MCF 10A (cell line): ENCODE data around the gene BCL7A. TPM values are rescaled to one million over a fixed set of nuclear protein-coding genes. Genes with fewer than 3 reads are reported as not detected.

Source experiments
- BruUV-seq: library from RNA; stranded (reverse); fragments of 400-500 nt; replicated peaks from 2 replicates; lab custom pipeline; 2021; lab: Mats Ljungman, UMichigan
- CTCF ChIA-PET: fragments of 300-600 bp; sonication (Branson Sonifier 250); formaldehyde crosslinking; extraction: SDS; loops from one replicate; lab custom pipeline; 2021; ENCODE audit warnings: antibody characterized with exemption, inconsistent platforms; lab: Yijun Ruan, JAX
- POLR2A ChIA-PET: fragments of 300-600, 350-650 bp; sonication (Branson Sonifier 250); formaldehyde crosslinking; extraction: SDS; loops from one replicate; lab custom pipeline; 2020; ENCODE audit warnings: antibody characterized with exemption, inconsistent platforms; lab: Yijun Ruan, JAX
- DNase-seq: peaks from one replicate; pipeline ENCODE4 v3.0.0-alpha.2; 2018; ENCODE audit not compliant: unreplicated experiment
- H3K27ac Mint-ChIP-seq: one replicate; pipeline ENCODE4 v1.8.0; 2022; ENCODE audit warnings: mild to moderate bottlenecking, low read depth, mixed read lengths; ENCODE audit not compliant: unreplicated experiment
- H3K27me3 Mint-ChIP-seq: one replicate; pipeline ENCODE4 v1.8.0; 2022; ENCODE audit warnings: mixed read lengths; ENCODE audit not compliant: insufficient read depth, unreplicated experiment
- H3K36me3 Mint-ChIP-seq: one replicate; pipeline ENCODE4 v1.8.0; 2022; ENCODE audit warnings: mild to moderate bottlenecking, moderate library complexity, mixed read lengths; ENCODE audit not compliant: insufficient read depth, unreplicated experiment
- H3K4me1 Mint-ChIP-seq: one replicate; pipeline ENCODE4 v1.8.0; 2022; ENCODE audit warnings: mixed read lengths; ENCODE audit not compliant: insufficient read depth, unreplicated experiment
- H3K4me3 Mint-ChIP-seq: one replicate; pipeline ENCODE4 v1.8.0; 2022; ENCODE audit warnings: mild to moderate bottlenecking, moderate library complexity, mixed read lengths; ENCODE audit not compliant: unreplicated experiment
- H3K9me3 Mint-ChIP-seq: one replicate; pipeline ENCODE4 v1.8.0; 2022; ENCODE audit warnings: mixed read lengths; ENCODE audit not compliant: unreplicated experiment
- intact Hi-C: fragments of 100-400 bp; cut with micrococcal nuclease; formaldehyde crosslinking; loops from 2 replicates; pipeline ENCODE4 v1.14.1; 2022
- total RNA-seq: library from RNA; stranded (reverse); gene quantifications from 2 replicates; pipeline ENCODE4 v1.2.3, GENCODE V29; 2022
- TF ChIP-seq, protein P1 (sequence below): fragments of 200-600 bp; IDR thresholded peaks from one replicate; pipeline ENCODE4 v1.8.0; 2022; ENCODE audit warnings: antibody characterized with exemption, mild to moderate bottlenecking; ENCODE audit not compliant: unreplicated experiment

BCL7A gene
- total RNA-seq, 1 experiment from 2014 or later, result 18.1 TPM

- peak overlapping the region; percentile 90 for H3K27ac Mint-ChIP-seq
- peak overlapping the region; percentile 61 for H3K4me3 Mint-ChIP-seq
- BruUV-seq, result no TSS peak
- no peaks in the 10 kb centered on the region for H3K27me3 Mint-ChIP-seq
- POLR2A ChIA-PET, result interaction anchor here (0.6 to 3.3 kb wide), 26 partner anchors 9 to 1304 kb away, joined by 3 to 44 read pairs (median 4); partner anchors contain the start of genes BCL7A and PSMD9
- DNase-seq, result peak; percentile 93
- H3K36me3 Mint-ChIP-seq, result no peaks in the 10 kb centered on the region
- CTCF ChIA-PET, result interaction anchor here (0.7 to 1.1 kb wide), 6 partner anchors 9 to 192 kb away, joined by 3 to 4 read pairs (median 3); no protein-coding TSS in a partner anchor
- intact Hi-C loops, result no loop called here
- H3K4me1 Mint-ChIP-seq, result peaks cover 9% of the 10 kb centered on the region
- no peaks in the 10 kb centered on the region for H3K9me3 Mint-ChIP-seq
- TF ChIP-seq, protein P1, sequence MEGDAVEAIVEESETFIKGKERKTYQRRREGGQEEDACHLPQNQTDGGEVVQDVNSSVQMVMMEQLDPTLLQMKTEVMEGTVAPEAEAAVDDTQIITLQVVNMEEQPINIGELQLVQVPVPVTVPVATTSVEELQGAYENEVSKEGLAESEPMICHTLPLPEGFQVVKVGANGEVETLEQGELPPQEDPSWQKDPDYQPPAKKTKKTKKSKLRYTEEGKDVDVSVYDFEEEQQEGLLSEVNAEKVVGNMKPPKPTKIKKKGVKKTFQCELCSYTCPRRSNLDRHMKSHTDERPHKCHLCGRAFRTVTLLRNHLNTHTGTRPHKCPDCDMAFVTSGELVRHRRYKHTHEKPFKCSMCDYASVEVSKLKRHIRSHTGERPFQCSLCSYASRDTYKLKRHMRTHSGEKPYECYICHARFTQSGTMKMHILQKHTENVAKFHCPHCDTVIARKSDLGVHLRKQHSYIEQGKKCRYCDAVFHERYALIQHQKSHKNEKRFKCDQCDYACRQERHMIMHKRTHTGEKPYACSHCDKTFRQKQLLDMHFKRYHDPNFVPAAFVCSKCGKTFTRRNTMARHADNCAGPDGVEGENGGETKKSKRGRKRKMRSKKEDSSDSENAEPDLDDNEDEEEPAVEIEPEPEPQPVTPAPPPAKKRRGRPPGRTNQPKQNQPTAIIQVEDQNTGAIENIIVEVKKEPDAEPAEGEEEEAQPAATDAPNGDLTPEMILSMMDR, result no peak
Measured at GRCh38 chr12:121992059-121992879, 29.4 kb upstream of the BCL7A start.

- H3K4me1 Mint-ChIP-seq, result peaks cover 11% of the 10 kb centered on the region
- POLR2A ChIA-PET, result interaction anchor here (1.1 to 1.6 kb wide), 3 partner anchors 27 to 107 kb away, joined by 3 to 4 read pairs (median 3); partner anchors contain the start of gene PSMD9
- CTCF ChIA-PET, result interaction anchor here (0.5 kb wide), 1 partner anchor 1356 kb away, joined by 3 read pairs; no protein-coding TSS in a partner anchor
- no peak overlapping the region for H3K27ac Mint-ChIP-seq
- peaks cover 6% of the 10 kb centered on the region for H3K36me3 Mint-ChIP-seq
- TF ChIP-seq, protein P1, result no peak
- intact Hi-C loops, result no loop called here
- H3K4me3 Mint-ChIP-seq, result no peak overlapping the region
- no peak for DNase-seq
- BruUV-seq, result no TSS peak
- no peaks in the 10 kb centered on the region for H3K27me3 Mint-ChIP-seq
- no peaks in the 10 kb centered on the region for H3K9me3 Mint-ChIP-seq
Measured at GRCh38 chr12:121996050-121996944, 25.4 kb upstream of the BCL7A start.

DNA sequence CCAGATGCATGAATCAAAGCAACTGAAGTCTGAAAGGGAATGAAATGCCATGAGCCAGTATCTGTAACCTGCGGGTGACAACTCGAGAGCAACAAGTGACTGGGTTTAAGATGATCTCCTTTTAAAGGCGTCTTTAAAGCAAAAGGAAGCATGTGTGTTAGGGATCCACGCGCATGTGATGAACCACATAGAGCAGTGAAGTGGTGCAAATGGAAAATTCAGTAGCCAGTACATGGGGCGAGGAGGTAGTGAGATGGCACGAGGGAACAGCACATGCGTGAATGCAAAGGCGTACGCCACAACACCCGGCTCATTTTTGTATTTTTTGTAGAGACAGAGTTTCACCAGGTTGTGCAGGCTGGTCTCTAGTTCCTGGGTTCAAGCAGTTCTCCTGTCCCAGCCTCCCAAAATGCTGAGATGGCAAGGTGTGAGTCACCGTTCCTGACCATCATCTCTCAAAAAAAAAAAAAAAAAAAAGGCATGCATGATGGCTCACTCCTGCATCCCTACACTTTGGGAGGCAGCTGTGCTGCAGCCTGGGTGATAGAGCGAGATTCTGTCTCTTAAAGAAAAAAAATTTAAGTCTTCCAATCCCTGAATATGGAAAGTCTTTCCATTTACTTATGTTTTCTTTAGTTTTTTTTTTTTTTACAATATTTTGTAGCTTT is 24.6 kb upstream of the BCL7A start:
- intact Hi-C loops, result no loop called here
- POLR2A ChIA-PET, result interaction anchor here (0.7 to 1.6 kb wide), 2 partner anchors 105 to 108 kb away, joined by 3 to 4 read pairs; partner anchors contain the start of gene PSMD9
- no TSS peak for BruUV-seq

More for the DNA sequence above, 24.6 kb upstream of the BCL7A start:
- Mint-ChIP-seq H3K4me1 (peaks cover 11% of the 10 kb centered on the region), H3K36me3 (peaks cover 6% of the 10 kb centered on the region), H3K9me3 (no peaks in the 10 kb centered on the region), H3K4me3 (no peak overlapping the region), H3K27me3 (no peaks in the 10 kb centered on the region), H3K27ac (no peak overlapping the region)
- peak; percentile 44 for DNase-seq
- CTCF ChIA-PET, result interaction anchor here (0.7 kb wide), 1 partner anchor 156 kb away, joined by 3 read pairs; no protein-coding TSS in a partner anchor
- TF ChIP-seq, protein P1, result no peak
